ENCODE results near the gene NATD1.

DNA sequence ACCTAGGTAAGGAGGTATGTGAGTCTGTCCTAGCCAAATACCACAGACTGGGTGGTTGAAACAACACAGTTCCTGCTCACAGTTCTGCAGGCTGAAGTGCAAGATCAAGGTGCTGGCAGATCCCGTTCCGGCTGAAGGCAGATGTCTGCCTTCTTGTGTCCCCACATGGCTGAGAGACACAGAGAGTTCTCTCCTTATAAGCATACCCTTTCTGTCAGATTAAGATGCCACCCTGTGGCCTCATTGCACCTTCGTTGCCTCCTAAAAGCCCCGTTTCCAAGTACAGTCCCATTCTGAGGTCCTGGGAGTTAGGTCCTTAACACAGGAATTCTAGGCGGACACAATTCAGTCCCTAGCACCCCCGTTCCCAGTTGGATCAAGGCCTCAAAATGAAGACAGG is 30.1 kb downstream of the NATD1 start:
- TF ChIP-seq EZH2 (IDR thresholded peaks at IDR 0.05; ENCODE audit: borderline replicate concordance, low read depth, low read length) (no peak), NONO (IDR thresholded peaks at IDR 0.05; ENCODE audit: low read depth in 2 of 2, low read length in 1 of 2) (no peak), ZNF639 (CRISPR knock-in tag; conservative IDR thresholded peaks at IDR 0.05 in 1 of 2, IDR thresholded peaks at IDR 0.05 in 1 of 2) (no peak), PHTF2 (CRISPR knock-in tag; IDR thresholded peaks at IDR 0.05) (no peak), POLR2A (conservative IDR thresholded peaks at IDR 0.05) (no peak), EHMT2 (IDR thresholded peaks at IDR 0.05) (no peak), POLR2AphosphoS5 (IDR thresholded peaks at IDR 0.05; ENCODE audit: control insufficient read depth, insufficient read depth, low read depth, low read length) (no peak)
- TF ChIP-seq, protein P1, sequence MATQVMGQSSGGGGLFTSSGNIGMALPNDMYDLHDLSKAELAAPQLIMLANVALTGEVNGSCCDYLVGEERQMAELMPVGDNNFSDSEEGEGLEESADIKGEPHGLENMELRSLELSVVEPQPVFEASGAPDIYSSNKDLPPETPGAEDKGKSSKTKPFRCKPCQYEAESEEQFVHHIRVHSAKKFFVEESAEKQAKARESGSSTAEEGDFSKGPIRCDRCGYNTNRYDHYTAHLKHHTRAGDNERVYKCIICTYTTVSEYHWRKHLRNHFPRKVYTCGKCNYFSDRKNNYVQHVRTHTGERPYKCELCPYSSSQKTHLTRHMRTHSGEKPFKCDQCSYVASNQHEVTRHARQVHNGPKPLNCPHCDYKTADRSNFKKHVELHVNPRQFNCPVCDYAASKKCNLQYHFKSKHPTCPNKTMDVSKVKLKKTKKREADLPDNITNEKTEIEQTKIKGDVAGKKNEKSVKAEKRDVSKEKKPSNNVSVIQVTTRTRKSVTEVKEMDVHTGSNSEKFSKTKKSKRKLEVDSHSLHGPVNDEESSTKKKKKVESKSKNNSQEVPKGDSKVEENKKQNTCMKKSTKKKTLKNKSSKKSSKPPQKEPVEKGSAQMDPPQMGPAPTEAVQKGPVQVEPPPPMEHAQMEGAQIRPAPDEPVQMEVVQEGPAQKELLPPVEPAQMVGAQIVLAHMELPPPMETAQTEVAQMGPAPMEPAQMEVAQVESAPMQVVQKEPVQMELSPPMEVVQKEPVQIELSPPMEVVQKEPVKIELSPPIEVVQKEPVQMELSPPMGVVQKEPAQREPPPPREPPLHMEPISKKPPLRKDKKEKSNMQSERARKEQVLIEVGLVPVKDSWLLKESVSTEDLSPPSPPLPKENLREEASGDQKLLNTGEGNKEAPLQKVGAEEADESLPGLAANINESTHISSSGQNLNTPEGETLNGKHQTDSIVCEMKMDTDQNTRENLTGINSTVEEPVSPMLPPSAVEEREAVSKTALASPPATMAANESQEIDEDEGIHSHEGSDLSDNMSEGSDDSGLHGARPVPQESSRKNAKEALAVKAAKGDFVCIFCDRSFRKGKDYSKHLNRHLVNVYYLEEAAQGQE (IDR thresholded peaks at IDR 0.05; ENCODE audit: borderline replicate concordance) = no peak
- TF ChIP-seq, protein P1 (CRISPR knock-in tag; IDR thresholded peaks at IDR 0.05; ENCODE audit: low read depth) = no peak
- TF ChIP-seq, protein P2, sequence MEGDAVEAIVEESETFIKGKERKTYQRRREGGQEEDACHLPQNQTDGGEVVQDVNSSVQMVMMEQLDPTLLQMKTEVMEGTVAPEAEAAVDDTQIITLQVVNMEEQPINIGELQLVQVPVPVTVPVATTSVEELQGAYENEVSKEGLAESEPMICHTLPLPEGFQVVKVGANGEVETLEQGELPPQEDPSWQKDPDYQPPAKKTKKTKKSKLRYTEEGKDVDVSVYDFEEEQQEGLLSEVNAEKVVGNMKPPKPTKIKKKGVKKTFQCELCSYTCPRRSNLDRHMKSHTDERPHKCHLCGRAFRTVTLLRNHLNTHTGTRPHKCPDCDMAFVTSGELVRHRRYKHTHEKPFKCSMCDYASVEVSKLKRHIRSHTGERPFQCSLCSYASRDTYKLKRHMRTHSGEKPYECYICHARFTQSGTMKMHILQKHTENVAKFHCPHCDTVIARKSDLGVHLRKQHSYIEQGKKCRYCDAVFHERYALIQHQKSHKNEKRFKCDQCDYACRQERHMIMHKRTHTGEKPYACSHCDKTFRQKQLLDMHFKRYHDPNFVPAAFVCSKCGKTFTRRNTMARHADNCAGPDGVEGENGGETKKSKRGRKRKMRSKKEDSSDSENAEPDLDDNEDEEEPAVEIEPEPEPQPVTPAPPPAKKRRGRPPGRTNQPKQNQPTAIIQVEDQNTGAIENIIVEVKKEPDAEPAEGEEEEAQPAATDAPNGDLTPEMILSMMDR (IDR thresholded peaks at IDR 0.05 in 2 of 3, conservative IDR thresholded peaks at IDR 0.05 in 1 of 3; ENCODE audit: insufficient read depth in 2 of 3, low read depth in 1 of 3, low read length in 3 of 3) = no peak

All from K562 (cell line).